ENCODE measurements around the gene SAYSD1. TPM values are rescaled to one million over a fixed set of nuclear protein-coding genes. Genes with fewer than 3 reads are reported as not detected.

The SAYSD1 gene
- total RNA-seq, 2 experiments from 2014 or later = 8.7 to 10.1 TPM

- ChIA-PET POLR2A (no interaction called here), CTCF (interaction anchor here (1.2 to 1.5 kb wide), 2 partner anchors 46 to 189 kb away, joined by 3 to 4 read pairs; no protein-coding TSS in a partner anchor)
Observed at GRCh38 chr6:39113788-39114187, 1.2 kb downstream of the SAYSD1 start.

DNA sequence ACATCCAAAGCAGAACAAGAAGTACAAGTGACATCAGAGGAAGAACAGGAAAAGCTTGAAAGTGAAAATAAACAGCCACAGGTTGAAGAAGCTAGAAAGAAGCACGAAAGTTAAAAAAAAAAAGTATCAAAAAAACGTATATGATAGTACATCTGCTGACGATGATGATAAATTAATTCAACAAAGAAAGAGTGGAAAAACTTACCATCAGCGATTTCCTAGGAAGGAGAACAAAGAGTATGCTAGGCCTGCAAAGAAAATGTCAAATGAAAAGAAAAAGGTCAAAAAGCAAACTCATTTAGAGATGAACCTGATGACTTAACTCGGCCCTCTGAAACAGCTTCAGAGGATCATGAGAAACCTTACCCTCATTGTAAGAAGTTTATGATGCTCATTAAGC is 3.7 kb downstream of the SAYSD1 start:
- ChIA-PET POLR2A (no interaction called here), CTCF (interaction anchor here (1.0 to 1.3 kb wide), 2 partner anchors 44 to 82 kb away, joined by 3 read pairs; no protein-coding TSS in a partner anchor)

DNA sequence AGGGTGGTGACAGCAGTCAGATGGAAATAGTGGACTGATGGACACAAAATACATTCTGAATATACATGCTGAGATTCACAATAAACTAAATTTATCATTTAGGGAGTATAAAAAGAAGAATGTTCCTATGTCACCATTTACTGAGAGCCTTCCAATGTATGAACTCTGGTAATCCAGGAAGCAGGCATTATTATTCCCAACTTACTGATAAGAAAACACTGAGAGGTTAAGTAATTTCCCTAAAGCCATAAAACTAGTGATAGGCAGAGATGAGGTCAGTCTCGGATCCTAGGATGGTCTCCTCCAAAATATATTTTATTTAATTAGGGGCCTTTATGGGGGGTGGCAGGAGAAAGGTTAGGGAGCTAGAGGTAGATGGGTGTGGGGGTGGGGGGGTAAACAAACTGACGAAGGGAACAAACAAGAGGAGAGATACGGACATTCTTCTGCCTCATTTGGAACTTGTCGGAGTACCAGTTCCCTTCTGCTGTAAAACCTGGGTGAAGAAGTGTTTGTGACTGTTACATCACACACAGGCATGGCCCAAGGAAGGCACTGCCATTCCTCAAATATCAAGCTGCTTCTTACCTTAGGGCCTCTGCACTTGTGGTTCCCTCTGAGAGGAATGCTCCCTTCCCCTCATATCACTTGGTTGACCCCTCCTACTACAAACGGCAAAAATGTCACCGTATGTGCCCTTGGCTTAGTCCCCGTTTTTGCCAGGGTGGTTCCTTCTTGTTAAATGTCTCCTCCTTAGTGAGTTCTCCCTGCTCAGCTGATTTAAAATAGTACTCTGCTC is 6.7 kb downstream of the SAYSD1 start:
- CTCF ChIA-PET = no interaction called here
- POLR2A ChIA-PET = no interaction called here

DNA sequence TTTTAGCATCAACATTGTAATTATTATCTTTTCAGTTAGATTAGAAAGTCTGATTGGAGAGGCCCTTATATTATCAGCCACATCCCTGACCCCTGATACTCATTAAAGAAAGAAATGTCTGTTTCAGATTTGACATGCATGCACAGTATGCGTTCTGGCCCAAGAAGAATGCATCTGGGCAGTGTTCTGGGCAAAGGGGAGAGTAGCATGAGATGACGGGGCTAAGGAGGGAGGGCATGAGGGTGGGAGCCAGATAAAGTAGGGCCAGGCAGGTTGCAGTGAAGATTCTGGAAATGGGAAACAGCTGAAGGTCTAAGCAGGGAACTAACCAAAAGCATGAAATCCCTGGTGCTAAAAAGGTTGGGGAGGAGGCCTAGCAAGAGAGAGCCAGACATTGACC is 7.3 kb downstream of the SAYSD1 start:
- ChIA-PET CTCF (no interaction called here), POLR2A (no interaction called here)

DNA sequence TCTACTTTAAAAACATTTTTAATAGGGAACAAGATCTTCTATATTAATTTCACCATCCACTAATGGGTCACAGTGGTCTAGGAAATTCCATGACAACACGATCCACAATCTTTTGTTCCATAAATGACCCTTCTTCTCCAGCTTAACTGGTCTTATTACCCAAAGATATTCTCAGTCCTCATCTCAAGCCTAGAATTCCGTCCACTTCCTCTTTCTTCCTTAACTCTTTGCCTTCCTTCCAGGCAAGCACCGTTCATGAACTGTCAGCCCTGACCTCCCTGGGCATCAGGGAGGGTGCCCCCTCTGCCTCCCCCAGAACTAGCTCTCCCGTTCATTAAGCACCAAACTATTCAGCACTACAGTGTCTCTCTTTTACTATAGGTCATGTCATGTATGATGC is 8.0 kb downstream of the SAYSD1 start:
- ChIA-PET CTCF (no interaction called here), POLR2A (no interaction called here)

GRCh38 chr6:39104528-39104927 is 10.5 kb downstream of the SAYSD1 start:
- ChIA-PET CTCF (no interaction called here), POLR2A (no interaction called here)

DNA sequence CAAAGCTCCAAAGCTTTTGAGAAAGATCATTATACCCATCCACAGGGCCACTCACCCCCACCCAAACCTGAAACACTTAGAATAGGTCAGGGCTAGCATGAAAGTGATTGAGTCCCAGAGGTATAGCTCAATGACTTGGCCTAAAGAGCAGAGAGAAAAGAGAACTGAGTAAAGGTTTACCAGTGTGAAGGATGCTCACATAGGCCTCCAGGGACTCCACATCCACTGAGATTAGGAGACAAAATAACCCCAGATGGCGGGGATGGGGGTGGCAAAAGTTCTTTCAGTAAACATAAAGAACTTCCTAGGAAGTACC is 12.2 kb downstream of the SAYSD1 start:
- ChIA-PET POLR2A (no interaction called here), CTCF (no interaction called here)

GRCh38 chr6:39102071-39102820 is 12.7 kb downstream of the SAYSD1 start:
- POLR2A ChIA-PET = no interaction called here
- CTCF ChIA-PET = no interaction called here

DNA sequence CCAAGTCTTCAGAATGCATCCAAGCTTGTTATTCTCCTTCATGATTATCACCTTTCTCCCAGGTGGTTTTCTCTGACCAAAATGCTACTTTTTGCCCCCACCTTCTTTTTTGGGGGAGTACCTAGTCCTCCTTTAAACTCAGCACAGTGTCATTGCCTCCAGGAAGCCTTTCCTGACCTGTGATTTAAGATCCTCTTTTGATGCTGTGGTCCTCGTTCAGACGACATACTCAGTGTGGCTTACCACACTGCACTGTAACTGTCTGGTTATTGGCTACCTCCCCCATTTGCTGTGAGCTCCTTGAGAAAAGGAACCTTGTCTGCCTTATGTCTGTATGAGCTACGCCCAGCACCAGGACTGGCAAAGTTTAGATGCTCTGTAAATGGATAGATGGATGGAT is 14.6 kb downstream of the SAYSD1 start:
- CTCF ChIA-PET = no interaction called here
- POLR2A ChIA-PET = no interaction called here

GRCh38 chr6:39095578-39095977 is 19.4 kb downstream of the SAYSD1 start:
- CTCF ChIA-PET = no interaction called here
- POLR2A ChIA-PET = no interaction called here

DNA sequence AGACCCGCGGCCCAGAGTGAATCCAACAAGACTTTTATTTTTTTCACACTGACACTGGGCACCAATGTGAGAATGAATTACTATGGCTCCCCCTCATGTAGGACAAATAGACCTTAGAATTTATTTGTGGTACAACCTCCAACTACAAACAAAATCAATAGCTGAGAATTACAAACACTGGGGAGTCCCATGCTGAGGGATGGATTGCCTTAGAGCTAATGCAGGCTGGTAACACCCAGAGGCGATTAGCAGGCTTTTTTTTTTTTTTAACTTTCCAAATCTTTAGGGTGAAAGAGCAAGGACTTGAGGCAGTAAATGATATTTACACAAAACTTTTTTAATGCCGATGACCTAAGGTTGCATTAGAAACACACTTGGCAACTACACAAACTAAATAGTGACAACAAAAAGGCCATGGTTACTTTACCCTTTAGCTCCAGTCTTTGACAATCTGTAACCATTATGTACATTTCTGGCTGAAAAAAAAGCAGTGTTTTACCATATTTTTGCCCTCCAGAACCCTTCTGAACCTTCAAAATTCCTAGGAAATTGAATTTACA is 21.8 kb downstream of the SAYSD1 start:
- ChIA-PET CTCF (interaction anchor here (0.7 kb wide), 1 partner anchor 124 kb away, joined by 5 read pairs; no protein-coding TSS in a partner anchor), POLR2A (no interaction called here)

- CTCF ChIA-PET = no interaction called here
- POLR2A ChIA-PET = no interaction called here
Observed at GRCh38 chr6:39092124-39092523, 22.9 kb downstream of the SAYSD1 start.

GRCh38 chr6:39091220-39091619 is 23.8 kb downstream of the SAYSD1 start:
- CTCF ChIA-PET = no interaction called here
- POLR2A ChIA-PET = no interaction called here

DNA sequence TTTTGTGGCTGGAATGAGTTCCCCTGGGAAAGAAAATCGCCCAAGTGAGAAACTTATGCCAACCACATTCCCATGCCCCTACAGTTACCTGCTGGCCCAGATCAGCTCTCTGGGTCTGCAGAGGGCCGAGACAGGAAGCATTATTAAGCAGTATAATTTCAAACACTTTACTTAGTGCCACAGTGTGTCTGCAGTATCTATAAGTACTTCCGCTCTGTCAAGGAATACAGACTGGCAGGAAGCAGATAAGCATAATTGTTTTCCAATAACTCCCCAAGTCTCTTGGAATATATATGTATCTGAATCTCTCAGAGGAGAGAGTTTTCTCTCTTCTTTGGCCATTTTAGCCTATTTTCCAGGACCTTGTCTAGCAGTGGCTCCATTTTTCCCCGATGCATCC is 24.9 kb downstream of the SAYSD1 start:
- CTCF ChIA-PET = no interaction called here
- POLR2A ChIA-PET = no interaction called here

- POLR2A ChIA-PET = no interaction called here
- CTCF ChIA-PET = interaction anchor here (0.7 to 1.1 kb wide), 3 partner anchors 59 to 221 kb away, joined by 3 read pairs; no protein-coding TSS in a partner anchor
Observed at GRCh38 chr6:39088331-39088730, 26.7 kb downstream of the SAYSD1 start.

DNA sequence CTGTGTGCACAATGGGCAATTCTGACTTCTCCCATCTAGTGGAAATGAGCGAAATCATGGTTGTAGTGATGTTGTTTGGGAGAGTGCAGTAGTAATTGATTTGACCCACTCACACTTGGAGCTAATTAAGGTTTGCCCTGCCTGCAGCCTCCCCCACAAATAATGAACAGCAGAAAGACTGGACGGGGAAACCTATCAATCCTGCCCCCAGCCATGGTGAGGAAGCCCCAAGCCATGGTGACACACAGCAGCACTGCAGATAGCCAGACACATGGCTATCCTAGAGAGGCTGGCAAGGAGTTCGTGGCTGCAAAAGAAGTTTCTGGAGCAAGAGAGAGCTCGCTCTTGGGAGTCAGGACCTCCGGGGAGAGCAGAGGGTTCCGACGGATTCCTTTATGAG is 27.8 kb downstream of the SAYSD1 start:
- CTCF ChIA-PET = no interaction called here
- POLR2A ChIA-PET = no interaction called here

DNA sequence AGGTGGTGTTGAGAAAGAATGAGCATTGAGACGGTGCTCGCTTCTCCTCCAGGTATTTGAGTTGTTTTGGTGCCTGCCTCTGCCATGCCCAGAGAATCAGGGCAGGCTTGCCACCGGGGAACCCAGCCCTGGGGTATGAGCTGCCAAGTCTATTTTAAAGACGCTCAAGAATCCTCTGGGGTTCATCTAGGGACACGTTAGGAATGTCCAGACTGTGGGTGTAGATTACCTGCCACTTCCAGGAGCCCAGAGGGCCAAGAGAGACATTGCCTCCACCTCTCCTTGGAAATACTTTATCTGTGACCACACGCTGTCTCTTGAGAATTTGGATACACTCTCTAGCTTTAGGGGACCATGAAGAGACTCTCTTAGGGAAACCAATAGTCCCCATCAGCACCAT is 28.3 kb downstream of the SAYSD1 start:
- POLR2A ChIA-PET = no interaction called here
- CTCF ChIA-PET = no interaction called here

- ChIA-PET CTCF (no interaction called here), POLR2A (no interaction called here)
Observed at GRCh38 chr6:39086294-39086693, 28.7 kb downstream of the SAYSD1 start.

- CTCF ChIA-PET = interaction anchor here (0.7 kb wide), 2 partner anchors 56 to 113 kb away, joined by 3 read pairs; no protein-coding TSS in a partner anchor
- POLR2A ChIA-PET = no interaction called here
Observed at GRCh38 chr6:39085129-39085797, 29.7 kb downstream of the SAYSD1 start.

DNA sequence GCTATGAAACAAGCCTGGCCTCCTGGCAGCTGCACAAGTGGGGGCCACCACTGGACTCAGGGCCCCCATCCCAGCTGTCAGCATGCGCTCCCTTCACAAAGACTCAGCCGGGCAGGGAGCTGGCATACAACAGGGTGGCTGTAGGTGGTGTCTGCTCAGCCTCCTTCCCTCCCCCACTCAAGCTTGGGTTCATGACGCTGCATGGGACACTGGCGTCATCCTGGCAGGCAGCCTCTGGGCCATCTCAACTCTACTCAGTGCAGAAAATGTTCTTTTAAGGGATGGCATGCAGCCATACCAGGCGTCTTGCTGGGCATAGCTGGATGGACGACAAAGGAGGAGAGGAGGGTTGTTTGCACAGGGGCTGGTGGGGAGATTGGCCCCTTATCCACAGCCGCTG is 30.5 kb downstream of the SAYSD1 start:
- ChIA-PET POLR2A (no interaction called here), CTCF (interaction anchor here (0.7 kb wide), 2 partner anchors 55 to 112 kb away, joined by 3 read pairs; no protein-coding TSS in a partner anchor)

DNA sequence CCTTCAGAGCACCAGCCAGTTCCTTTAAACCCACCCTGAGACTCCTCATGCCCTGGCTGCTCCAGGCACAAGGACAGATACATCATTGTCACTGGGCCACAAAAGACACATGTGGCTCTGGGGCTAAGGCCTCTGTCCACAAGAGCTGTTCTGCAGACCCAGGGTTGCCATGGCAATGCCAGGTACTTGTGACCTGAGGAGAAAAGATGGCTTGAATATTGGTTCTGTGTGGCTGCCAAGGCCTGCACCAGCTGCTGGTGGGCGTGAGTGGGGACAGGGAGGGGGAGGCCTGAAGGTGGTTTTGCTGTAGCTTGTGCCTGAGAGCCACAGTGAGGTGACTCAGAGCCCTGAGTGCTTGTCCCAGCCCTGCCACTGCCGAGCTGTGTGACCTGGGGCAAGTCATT is 31.8 kb downstream of the SAYSD1 start:
- ChIA-PET POLR2A (no interaction called here), CTCF (no interaction called here)
